Stimulated activated CD4-positive, alpha-beta T cell treated with anti-CD3 and anti-CD28 coated beads, TNF-alpha, amount 100 ng/mL, for 24 hours (primary cell): ENCODE measurements around the gene AUTS2.

Source experiments
- DNase-seq, 3 experiments: peaks; one replicate each; pipeline ENCODE4 v3.0.0-alpha.2; 2020; ENCODE audit warnings: low read depth in 3 of 3

AUTS2 gene

DNA sequence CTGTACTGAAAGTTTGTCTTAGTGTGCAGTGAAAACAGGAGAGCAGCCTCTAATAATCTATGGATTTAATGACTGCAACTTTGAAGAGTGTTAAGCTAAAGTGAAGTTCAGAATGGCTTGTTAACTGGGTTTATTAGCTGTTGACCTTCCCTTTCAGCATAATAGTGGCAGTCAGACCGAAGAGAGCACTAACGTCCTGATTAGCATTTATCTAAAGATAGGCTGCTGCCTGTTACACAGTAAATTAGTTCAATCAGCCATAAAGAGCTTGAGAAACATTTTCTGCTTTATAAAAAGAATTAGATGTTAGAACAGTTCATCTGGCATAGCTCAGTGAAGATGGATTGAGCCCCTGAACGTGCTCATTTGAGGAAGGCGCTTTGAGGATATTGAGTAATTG, 433.0 kb downstream of the AUTS2 start:
- no peak for DNase-seq

DNA sequence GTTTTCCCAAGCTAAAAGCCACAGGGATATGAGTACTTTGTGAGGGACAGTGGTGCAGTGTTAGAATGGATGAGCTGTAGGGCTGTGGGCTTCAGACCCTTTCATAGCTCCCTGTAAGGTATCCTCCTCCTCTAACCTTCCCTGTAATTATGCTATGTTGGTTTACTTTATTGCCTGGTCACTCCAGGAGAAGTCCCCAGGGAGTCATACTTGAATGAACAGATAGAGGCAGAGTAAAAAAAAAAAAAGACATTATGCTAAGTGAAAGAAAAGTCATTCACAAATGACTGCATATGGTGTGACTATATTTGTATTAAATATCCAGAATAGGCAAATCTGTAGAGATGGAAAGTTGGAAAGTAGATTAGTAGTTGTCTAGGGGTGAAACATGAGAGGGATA, 434.4 kb downstream of the AUTS2 start:
- no peak for DNase-seq

DNA sequence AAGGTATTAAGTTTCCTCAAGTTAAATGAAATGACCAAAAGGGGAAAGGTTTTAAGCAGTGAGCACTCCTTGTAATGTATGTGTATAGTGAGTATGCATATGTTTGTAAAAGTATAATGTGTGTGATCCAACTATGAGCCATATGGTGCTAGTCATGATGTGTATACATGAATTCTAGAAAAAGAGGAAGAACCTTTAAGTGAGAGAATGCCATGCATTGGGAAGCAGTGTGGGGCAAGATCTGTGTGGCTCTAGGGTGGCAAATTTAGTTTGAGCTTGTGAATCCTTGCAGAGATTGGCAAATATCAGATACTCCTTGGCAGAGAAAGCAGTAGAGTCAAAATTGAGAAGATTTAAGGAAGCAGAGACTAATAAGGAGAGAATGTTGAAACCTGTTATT, 435.0 kb downstream of the AUTS2 start:
- DNase-seq = no peak

DNA sequence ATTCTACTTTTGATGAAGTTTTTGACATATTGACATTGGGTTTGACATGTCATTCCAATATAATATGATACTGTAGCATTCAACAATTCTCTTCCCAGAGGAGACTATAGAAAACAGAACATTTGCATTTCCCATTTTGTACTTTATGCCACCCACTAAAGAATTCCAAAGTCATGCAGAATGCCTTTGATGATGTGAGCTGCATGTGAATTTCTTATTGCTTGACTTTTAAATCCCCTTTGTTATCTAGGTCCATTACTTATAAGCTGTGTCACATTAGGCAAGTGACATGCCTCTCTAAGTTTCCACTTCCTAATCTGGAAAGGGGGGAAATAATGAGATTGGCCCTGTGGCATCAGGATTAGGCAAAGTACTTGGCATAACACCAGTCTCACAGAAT, 436.7 kb downstream of the AUTS2 start:
- no peak for DNase-seq

DNA sequence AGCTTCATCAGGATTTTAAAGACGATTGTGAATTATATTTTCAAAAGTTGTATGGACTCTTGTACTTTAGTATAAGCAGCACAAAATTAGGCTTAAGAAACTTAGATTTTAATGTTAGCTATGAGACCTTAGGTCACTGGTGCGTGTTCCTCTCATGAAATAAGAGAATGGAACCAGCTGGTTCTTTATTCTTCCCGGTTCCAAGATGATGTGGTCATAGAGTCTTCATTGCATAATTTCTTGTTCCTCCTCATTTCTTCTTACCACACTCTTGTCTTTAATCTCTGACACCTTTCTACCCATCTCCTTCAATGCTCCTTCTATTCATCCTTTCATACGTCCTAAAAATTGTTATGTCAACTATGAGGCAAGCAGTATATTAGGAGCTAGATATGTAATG, 437.2 kb downstream of the AUTS2 start:
- DNase-seq = no peak

DNA sequence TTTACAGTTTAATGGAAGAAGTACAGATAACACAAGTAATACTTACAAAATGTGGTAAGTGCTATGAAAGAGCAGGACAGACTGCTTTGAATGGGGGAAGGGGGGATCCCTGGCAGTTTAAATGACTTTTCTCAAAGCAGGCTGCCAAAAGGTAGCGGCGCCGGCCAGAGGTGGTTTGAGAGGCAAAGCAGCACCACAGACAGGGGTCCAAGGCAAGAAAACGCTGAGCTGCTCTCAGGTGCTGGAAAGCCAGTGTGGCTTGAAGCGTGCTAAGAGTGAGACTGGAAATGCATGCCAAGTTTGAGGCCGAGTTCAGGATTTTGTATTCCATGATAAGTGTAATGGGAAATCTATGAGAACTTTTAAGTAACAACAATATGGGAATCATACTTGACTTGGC, 437.7 kb downstream of the AUTS2 start:
- no peak for DNase-seq

DNA sequence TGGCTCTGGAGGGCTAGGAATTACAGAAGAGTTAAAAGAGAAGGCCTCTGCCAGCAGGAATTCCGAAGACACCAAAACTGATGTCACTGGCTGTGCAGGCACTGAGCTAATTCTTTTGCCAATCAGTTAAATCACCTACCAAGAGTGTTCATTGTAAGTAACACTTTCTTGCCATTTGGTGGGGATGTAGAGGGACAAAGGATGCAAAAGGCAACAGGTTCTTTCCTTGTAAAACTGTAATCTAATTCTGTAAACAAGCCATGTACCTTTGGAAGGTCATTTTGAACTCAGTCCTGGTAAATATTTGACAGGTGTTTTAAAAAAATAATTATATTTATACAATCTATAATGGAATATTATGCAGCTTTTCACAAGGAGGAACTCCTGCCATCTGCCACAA, 438.4 kb downstream of the AUTS2 start:
- DNase-seq = no peak

DNA sequence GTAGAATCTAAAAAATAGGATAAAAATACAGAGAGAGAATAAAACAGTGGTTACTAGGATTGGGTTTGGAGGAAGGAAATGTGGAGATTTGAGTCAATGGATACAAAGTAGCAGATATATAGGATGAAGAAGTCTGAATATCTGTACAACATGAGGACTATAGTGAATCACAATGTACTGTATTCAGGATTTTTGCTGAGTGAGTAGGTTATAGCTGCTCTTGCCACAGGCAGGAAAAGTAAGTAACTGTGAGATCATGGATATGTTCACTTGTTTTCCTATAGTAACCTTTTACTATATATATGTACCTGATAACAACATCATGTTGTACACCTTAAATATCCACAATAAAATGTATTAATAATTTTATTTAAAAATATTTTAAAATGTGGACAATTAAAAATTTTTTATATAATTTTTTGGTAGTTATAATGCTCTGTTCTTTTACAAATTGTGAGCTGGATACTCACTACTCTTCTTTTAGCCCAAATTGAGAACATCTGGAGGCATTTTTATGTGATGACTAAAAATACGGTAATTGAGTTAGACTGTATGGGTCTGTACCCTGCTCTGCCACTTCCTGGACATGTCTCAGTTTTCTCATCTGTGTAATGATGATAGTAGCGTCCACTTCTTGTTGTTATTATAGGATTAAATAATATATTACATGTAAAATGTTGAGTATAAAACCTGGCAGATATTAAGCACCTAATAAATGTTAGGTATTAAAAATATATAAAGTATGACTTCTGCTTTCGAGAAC, 439.1 kb downstream of the AUTS2 start:
- DNase-seq = no peak

DNA sequence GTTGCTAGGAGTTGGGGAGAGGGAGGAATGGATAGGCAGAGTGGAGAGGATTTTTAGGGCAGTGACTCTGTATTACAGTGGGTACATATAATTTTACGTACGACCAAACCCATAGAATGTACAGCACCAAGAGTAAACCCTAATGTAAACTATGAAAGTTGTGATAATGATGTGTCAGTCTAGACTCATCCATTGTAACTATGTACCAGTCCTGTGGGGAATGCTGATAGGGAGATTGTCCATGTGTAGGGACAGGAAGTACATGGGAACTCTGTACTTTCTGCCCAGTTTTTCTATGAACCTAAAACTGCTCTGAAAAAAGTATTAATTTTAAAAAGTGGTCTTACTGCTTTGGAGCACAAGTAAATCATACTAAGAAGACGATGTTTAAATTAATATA, 441.8 kb downstream of the AUTS2 start:
- no peak for DNase-seq

DNA sequence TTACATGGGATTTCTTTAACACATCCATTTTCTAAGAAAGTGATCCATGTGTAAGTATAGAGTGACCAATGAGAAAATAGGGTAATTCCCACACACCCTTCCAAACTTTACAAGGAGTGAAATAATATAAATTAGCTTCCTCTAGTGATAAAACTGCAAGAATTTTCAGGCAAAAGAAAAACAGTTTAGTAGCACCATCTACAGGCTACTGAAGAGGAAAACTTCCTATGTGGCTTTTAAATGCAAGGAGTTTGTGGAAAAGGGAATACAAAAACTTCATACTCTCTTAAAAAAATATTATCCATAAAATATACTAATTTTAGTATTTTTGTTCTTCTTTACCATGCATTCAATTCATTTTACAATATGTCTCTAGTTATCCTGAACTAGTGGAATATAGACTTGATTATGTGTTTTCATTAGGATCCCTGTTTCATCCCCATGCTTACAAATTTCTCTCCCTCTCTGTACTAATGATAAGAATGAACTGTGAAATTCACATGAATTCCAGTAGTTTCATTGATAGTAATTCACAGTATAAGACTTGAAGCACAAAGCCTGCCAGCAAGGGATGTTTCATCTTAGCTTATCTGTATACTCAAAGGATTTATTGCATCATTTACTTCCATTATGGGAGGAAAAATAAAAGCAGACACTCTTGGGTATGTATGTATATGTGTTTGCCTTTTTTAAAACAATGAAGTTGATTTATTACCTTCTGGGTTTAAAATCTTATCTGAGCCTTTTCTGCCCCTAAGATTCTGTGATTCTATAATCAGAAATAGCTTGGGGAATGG, 442.9 kb downstream of the AUTS2 start:
- no peak for DNase-seq

DNA sequence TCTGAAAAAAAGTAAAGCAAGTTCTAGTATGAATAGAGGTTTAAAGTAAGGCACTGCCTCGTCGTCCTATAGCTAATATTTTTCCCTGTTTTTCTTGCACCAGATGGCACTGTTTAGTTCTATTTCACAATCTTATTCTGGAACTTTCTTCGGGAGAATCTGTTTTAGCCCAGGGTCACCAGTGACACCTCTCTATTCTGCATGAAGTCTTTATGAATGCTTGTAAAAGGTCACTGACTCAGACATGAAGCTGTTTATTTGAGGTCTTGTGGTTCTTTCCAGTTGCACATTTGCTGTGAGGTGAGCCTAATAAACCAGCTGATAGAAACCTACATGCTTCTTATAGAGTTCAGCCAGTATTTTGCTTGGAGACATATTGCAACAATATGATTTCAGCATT, 444.3 kb downstream of the AUTS2 start:
- no peak for DNase-seq

DNA sequence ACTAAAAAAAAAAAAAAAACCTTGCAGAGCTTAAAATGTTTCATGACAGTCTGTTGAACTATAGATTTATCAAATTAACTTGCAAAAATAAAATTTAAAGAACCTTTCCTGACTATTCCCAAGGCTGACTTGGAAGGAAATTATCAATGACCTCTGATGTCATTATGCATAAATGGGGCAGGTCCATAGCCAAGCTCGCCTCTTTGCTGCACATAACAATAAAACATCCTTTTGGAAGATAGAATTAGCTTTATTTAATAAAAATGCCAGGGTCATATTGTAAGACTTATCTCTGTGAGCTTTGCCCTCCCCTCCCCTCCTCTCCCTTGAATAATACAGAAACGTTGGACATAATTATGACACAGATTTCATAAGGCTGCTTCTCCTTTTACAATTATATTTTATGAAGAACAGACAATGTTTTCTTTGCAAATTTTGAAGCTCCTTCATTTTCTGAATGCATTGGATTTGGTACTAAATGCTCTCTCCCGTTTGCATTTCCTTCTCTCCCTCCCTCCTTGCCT, 444.8 kb downstream of the AUTS2 start:
- no peak for DNase-seq

DNA sequence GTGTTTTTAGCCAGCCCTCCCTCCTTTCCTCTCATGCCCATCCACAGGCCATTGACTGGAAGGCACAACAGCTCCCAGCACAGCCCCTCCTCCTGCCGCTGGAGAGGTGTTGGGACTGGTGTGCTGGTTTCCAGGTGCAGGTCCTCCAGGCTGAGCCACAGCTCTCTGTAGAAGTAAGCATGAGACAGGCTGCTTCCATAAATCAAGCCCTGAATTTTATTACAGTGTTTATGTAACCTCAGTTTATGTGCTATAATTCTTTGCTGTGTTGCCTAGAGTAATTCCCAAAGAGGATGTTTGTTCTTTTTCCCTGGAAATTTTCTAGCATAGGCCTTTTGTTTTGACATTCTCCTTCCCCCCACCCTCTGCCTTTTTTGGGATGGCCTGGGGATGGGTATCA, 445.8 kb downstream of the AUTS2 start:
- no peak for DNase-seq

DNA sequence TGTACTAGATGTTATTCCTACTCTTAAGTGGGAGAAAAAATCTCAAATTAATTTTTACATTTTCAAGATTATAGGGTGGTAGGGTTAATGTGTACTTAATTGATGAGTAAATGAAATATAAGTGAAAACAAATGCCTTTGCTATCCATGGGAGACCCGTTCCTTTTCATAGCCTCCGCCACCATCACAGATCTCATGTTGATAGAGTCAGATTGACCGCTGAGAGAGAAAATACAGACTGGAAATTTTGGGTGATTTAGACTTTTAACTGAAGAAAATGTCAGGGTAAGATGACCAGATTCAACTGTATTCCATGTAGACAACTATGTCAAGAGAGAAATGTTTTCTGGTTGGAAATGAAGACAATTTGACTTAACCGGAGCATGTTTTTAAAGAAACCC, 446.2 kb downstream of the AUTS2 start:
- DNase-seq = no peak

DNA sequence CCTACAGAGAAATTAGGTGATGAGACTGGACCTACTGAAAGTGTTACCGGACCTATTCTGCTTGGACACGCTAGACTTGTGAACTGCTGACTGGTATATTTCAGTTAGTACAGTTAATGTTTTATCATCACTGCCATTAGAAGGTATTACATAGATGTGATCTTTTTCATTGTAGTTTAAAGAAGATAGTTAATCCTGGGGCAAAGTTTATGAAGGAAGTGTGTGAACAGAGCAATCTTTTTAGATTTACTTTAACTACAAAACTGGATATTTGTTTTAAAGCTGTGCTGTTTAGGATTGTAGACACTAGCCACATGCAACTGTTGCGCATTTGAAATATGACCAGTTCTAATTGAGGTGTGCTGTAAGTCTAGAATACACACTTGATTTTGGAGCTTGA, 446.7 kb downstream of the AUTS2 start:
- no peak for DNase-seq

DNA sequence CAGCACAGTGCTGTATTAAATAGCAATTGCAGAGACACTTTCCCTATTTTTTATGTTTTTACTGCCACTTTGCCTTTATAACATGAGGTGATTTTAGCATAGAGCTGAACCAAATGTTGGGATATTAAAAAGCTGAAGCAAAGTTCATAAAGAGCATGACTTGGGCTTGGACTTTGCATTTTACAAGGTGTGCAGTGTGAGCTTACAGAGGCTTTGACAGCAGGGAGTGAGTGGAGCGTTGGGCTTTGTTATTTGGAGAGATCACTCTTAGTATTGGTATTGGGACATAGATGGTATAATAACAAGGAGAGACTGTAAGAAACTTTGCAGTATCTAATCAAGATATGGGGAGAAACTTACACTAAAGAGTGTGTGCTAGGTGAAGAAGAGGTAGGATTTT, 449.1 kb downstream of the AUTS2 start:
- no peak for DNase-seq

DNA sequence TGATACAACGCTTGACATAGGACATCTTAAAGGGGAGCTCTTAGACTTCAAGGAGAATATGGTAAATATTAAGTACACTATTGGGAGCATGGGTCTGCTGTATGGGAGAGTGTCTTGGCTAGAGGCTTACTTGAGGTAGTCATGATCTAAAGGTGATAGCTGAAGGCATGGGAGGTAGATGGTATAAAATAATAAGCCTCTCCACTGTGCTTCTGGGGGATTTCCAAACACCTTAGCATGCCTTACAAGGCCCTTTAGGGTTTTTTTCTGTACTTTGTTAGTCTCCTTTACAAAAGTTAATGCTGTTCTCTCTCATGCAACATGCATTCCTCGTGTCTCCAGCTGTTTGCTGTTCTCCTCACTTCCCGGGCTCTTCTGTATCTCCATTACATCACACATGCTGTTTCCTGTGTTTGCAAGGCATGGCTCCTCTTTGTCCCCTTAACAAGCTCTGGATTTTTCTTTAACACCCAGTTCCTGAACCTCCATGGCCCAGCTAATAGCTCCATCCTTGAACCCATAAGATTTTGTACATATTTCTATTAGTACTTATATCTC, 449.7 kb downstream of the AUTS2 start:
- DNase-seq = no peak

DNA sequence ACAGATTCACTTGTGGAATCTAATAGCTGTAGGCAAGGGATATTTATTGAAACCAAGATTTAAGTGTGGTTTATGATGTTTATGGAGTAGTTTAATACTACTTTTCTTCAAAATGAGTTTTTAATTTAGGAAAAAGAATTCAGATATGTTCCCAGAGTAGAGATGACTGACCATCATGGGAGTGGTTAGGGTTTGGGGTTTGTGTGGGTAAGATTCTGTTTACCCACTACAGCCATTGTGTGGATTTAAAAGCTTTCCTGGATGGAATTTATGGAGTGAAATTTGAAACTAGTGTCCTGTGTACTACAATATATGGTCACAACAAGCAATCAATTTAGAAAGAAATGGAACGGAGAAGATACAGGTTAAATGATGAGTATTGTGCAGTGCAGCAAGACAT, 453.5 kb downstream of the AUTS2 start:
- DNase-seq = no peak

DNA sequence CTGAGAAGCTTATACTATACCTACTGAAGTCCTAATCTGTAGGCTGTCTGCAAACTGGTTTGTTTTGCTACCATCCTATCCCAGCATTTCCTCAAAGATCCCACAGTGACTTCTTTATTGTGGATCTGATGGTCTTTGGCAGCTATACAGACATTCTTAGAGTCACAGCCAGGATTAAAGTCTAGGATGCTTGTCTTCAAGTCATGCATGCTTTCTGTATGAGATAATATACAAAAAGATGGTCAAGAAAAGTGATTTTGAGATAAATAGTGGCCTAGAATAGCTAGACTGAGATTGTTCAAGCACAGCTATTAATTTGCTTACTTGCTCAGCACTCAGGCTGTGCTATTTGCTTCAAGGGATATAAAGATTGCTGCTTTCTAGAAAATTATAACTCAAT, 454.4 kb downstream of the AUTS2 start:
- no peak for DNase-seq

DNA sequence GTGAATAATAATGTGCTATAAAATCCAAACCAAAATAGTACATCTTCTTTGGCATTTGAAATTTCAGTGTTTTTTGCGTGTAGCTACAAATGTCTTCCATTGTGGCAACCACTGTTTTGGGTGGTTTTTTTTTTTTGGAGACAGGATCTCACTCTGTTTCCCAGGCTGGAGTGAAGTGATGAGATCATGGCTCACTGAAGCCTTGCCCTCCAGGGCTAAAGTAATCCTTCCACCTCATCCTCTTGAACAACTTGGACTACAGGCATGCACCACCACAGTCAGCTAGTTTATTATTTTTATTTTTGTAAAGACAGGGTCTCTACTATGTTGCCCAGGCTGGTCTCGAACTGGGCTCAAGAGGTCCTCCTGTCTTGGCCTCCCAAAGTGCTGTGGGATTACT, 455.1 kb downstream of the AUTS2 start:
- DNase-seq = no peak

DNA sequence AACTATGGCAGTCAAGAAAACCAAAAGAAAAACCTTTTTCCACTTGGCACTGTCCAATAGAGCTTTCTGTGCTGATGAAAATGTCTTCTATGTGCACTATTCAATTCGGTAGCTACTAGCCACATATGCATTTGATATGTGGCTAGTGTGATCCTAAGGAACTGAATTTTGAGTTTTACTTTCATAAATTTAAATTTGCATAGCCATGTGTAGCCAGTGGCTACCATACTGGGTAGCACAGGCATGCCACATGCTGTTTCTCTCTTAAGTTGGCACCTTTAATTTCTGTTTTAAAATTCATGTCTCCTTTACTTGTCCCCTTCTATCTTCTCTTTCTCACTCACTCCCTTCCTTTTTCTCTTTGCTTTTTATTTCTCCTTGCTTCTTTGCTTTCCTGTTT, 455.7 kb downstream of the AUTS2 start:
- DNase-seq = no peak

DNA sequence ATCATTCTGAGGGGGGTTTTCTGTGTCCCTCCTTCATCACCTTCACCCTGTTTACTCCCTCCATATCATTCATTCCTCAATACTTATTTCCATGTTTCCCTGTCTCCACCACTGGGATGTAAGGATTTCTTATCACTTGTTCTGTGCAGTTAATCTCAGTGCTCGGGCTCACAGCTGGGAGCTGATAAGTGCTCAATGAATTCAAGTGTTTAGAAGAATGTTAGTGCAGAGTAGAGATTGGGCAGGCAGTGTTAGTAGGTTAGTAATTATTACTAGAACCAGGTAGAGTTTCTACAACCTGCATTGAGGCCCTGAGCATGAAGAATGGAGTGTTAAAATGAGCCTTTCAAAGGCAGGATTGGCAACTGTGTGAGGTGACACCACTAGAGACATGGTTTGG, 458.1 kb downstream of the AUTS2 start:
- no peak for DNase-seq
